ENCODE results near the gene CUL2. TPM values are rescaled to one million over a fixed set of nuclear protein-coding genes. Genes with fewer than 3 reads are reported as not detected.

Gene CUL2
- 22.5 and 29.7 TPM in 2 replicates for total RNA-seq

GRCh38 chr10:35090162-35090954 lies at the start of gene CUL2:
Gene CUL2 (minus strand): TSS chr10:35090341. CDS start chr10:35071317, 19,024 bp downstream.

GRCh38 chr10:35126530-35127288 lies 36.6 kb upstream of the CUL2 start, which contains the start of gene CREM:
Gene CREM (plus strand): TSS chr10:35126846. CDS start chr10:35137836, 10,990 bp downstream.

Small RNA genes lying within 50 kb of the gene (small RNA-seq; reads per million reads assigned to genes)
- 2.3 reads per million, percentile 52 among the genes with 10 or more reads in this experiment for gene MIR3611
- not detected for gene RNU7-77P

Other genes starting within 250 kb of the CUL2 start
- 16.2 and 18.5 TPM in 2 replicates for gene CREM, start 36.5 kb upstream of the CUL2 start, total RNA-seq
- gene CCNY, start 246.2 kb upstream of the CUL2 start, total RNA-seq, result 32.1 and 33.5 TPM in 2 replicates

All from hair follicle dermal papilla cell (primary cell).